HCT116 (cell line): Measurements from ENCODE around the gene SPATA45. TPM values are rescaled to one million over a fixed set of nuclear protein-coding genes. Genes with fewer than 3 reads are reported as not detected.

Experiments used
- ATAC-seq: fragments of 200-7000 bp; cut with Tn5 transposase; 2 replicates; pipeline ENCODE4 v1.9.1; 2020; ENCODE audit warnings: mild to moderate bottlenecking, moderate library complexity
- BruUV-seq: library from RNA; stranded (reverse); fragments of 400-500 nt; replicated peaks from 2 replicates; lab custom pipeline; 2021; lab: Mats Ljungman, UMichigan
- CTCF ChIA-PET: fragments of 300-600 bp; sonication (Branson Sonifier 250); formaldehyde crosslinking; loops from one replicate; lab custom pipeline; 2021; ENCODE audit warnings: antibody characterized with exemption; lab: Charles Lee
- POLR2A ChIA-PET: fragments of 300-600, 350-600 bp; sonication (Branson Sonifier 250); formaldehyde crosslinking; loops from one replicate; lab custom pipeline; 2021; ENCODE audit warnings: antibody characterized with exemption; lab: Charles Lee
- RAD21 ChIA-PET, 2 experiments: fragments of 300-600 bp; sonication (Branson Sonifier 250); formaldehyde crosslinking; loops; one replicate each; lab custom pipeline; 2023; ENCODE audit warnings: low total read pairs in 2 of 2; ENCODE audit not compliant: uncharacterized antibody in 2 of 2, unreplicated experiment in 2 of 2, low non-redundant PET in 1 of 2; lab: Charles Lee
- DNase-seq: peaks from one replicate; pipeline ENCODE4 v3.0.0-alpha.2; 2010; ENCODE audit warnings: low read depth, low spot score
- H2AFZ ChIP-seq: fragments of 200-600 bp; shearing (Covaris generic), sonication (generic); 2 replicates; pipeline ENCODE4 v1.6.1; 2017; ENCODE audit warnings: low read depth, mixed run types, mixed read lengths, antibody characterized with exemption, low read length; ENCODE audit not compliant: poor library complexity, severe bottlenecking
- H3K27ac ChIP-seq: 2 replicates; pipeline ENCODE4 v1.5.1; 2012; ENCODE audit warnings: low read depth, low read length
- H3K27me3 ChIP-seq: fragments of 200-600 bp; sonication (generic); 2 replicates; pipeline ENCODE4 v1.6.1; 2016; ENCODE audit warnings: mixed run types, low read length, mixed read lengths; ENCODE audit not compliant: insufficient read depth
- H3K36me3 ChIP-seq, 2 experiments: fragments of 200-500 bp in 1 of 2; fragments of 200-600 bp in 1 of 2; sonication (Bioruptor generic) in 1 of 2; sonication (generic) in 1 of 2; 2 replicates each; pipeline versions ENCODE4 v1.5.1 to v1.6.1; 2014 to 2016; ENCODE audit warnings: low read length in 2 of 2, inconsistent platforms in 1 of 2, mixed read lengths in 1 of 2, mixed run types in 1 of 2; ENCODE audit not compliant: insufficient read depth in 2 of 2, control insufficient read depth in 1 of 2
- H3K4me1 ChIP-seq, 2 experiments: fragments of 200-600 bp in 1 of 2; sonication (generic) in 1 of 2; 2 replicates each; pipeline versions ENCODE4 v1.5.1 to v1.6.1; 2012 to 2017; ENCODE audit warnings: low read length in 2 of 2, inconsistent platforms in 1 of 2, mild to moderate bottlenecking in 1 of 2, mixed read lengths in 1 of 2, mixed run types in 1 of 2, moderate library complexity in 1 of 2; ENCODE audit not compliant: insufficient read depth in 2 of 2, control insufficient read depth in 1 of 2
- H3K4me2 ChIP-seq: fragments of 200-600 bp; sonication (generic); 2 replicates; pipeline ENCODE4 v1.6.1; 2017; ENCODE audit warnings: mixed run types, low read length, mixed read lengths
- H3K4me3 ChIP-seq, 2 experiments: fragments of 200-600 bp in 1 of 2; sonication (generic) in 1 of 2; replicated peaks in 1 of 2; 2 replicates each; pipeline ENCODE4 v1.5.1; 2011 to 2016; ENCODE audit warnings: low read length in 2 of 2, control low read depth in 1 of 2, low read depth in 1 of 2, mild to moderate bottlenecking in 1 of 2, mixed read lengths in 1 of 2, mixed run types in 1 of 2
- H3K79me2 ChIP-seq: fragments of 200-600 bp; sonication (generic); 2 replicates; pipeline ENCODE4 v1.6.1; 2017; ENCODE audit warnings: mild to moderate bottlenecking, mixed run types, low read length, moderate library complexity, mixed read lengths; ENCODE audit not compliant: insufficient read depth
- H3K9ac ChIP-seq: fragments of 200-600 bp; sonication (generic); 2 replicates; pipeline ENCODE4 v1.6.1; 2016; ENCODE audit warnings: low read length, mixed read lengths
- H3K9me2 ChIP-seq: fragments of 200-600 bp; sonication (generic), shearing (Covaris generic); 2 replicates; pipeline ENCODE4 v1.6.1; 2017; ENCODE audit warnings: mixed run types, mild to moderate bottlenecking, moderate library complexity; ENCODE audit not compliant: insufficient read depth
- H3K9me3 ChIP-seq, 2 experiments: fragments of 200-500 bp in 1 of 2; fragments of 200-600 bp in 1 of 2; sonication (Bioruptor generic) in 1 of 2; sonication (generic) in 1 of 2; 2 replicates each; pipeline ENCODE4 v1.6.1; 2014 to 2017; ENCODE audit warnings: low read length in 2 of 2, mixed read lengths in 2 of 2, inconsistent platforms in 1 of 2, low read depth in 1 of 2, mild to moderate bottlenecking in 1 of 2, mixed run types in 1 of 2, moderate library complexity in 1 of 2; ENCODE audit not compliant: control insufficient read depth in 1 of 2, insufficient read depth in 1 of 2
- H4K20me1 ChIP-seq: fragments of 200-600 bp; sonication (generic), shearing (Covaris generic); 2 replicates; pipeline ENCODE4 v1.6.1; 2017; ENCODE audit warnings: mixed run types, mild to moderate bottlenecking, moderate library complexity; ENCODE audit not compliant: insufficient read depth
- EGR1 ChIP-seq: IDR thresholded peaks from 2 replicates; pipeline ENCODE4 v1.6.1; 2012; ENCODE audit warnings: low read depth
- POLR2AphosphoS5 ChIP-seq: IDR thresholded peaks from 2 replicates; pipeline ENCODE4 v1.6.1; 2011; ENCODE audit warnings: mild to moderate bottlenecking, low read depth, low read length, moderate library complexity
- RAD21 ChIP-seq: IDR thresholded peaks from 2 replicates; pipeline ENCODE4 v1.6.1; 2012; ENCODE audit warnings: low read depth, mild to moderate bottlenecking
- SIN3A ChIP-seq: IDR thresholded peaks from 2 replicates; pipeline ENCODE4 v1.6.1; 2012; ENCODE audit warnings: low read depth
- SRF ChIP-seq: IDR thresholded peaks from 2 replicates; pipeline ENCODE4 v1.6.1; 2012; ENCODE audit warnings: low read depth
- YY1 ChIP-seq: IDR thresholded peaks from 2 replicates; pipeline ENCODE4 v1.6.1; 2011; ENCODE audit warnings: low read length, low read depth, moderate library complexity, mild to moderate bottlenecking; ENCODE audit not compliant: insufficient replicate concordance; ENCODE audit errors: extremely low read depth
- ZFX ChIP-seq: fragments of 450-650 bp; IDR thresholded peaks from 2 replicates; pipeline ENCODE4 v1.6.1; 2017
- intact Hi-C: fragments of 100-400 bp; cut with micrococcal nuclease; formaldehyde crosslinking; loops from 2 replicates; pipeline ENCODE4 v1.10.0; 2022
- total RNA-seq: library from RNA; stranded (reverse); gene quantifications from one replicate; pipeline ENCODE4 v1.2.1, GENCODE V29; 2021; ENCODE audit not compliant: unreplicated experiment
- TF ChIP-seq, protein P1 (sequence below): IDR thresholded peaks from 2 replicates; pipeline ENCODE4 v1.6.1; 2011; ENCODE audit warnings: mild to moderate bottlenecking, low read length, moderate library complexity; ENCODE audit not compliant: insufficient replicate concordance; ENCODE audit errors: extremely low read depth
- TF ChIP-seq, protein P2 (sequence below): IDR thresholded peaks from 2 replicates; pipeline ENCODE4 v1.6.1; 2012

Gene SPATA45
- total RNA-seq, 1 experiment from 2014 or later, result not detected

DNA sequence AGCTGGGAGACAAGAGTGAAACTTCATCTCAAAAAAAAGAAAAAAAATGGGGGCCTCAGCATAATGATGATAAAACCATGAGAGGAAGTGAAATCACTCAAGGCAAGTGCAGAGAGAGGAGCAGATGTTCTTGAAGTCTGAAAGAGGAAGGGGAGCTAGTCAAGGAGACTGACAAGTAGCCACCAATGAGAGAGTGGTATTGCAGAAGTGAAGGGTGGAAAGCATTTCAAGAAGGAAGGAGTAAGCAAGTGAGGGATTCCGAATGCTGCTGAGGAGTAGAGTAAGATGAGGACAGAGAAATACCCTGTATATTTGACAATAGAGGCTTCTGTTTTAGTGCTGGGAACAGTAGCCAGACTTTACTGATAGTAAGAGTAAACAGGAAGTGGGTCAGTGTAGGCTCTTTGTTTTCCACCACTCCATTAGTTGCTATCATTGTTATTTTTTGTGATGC is 52.9 kb downstream of the SPATA45 start:
- no peak for DNase-seq
- Histone ChIP-seq H2AFZ (no peak overlapping the region), H3K36me3 (no peaks in the 10 kb centered on the region), H3K9me3 (no peaks in the 10 kb centered on the region), H4K20me1 (no peaks in the 10 kb centered on the region), H3K4me3 (no peak overlapping the region), H3K79me2 (peaks cover 21% of the 10 kb centered on the region), H3K4me2 (no peak overlapping the region), H3K9me2 (no peaks in the 10 kb centered on the region), H3K4me1 (peaks cover 10 to 21% of the 10 kb centered on the region in 2 experiments), H3K27ac (no peak overlapping the region), H3K9ac (no peak overlapping the region), H3K27me3 (no peaks in the 10 kb centered on the region)
- ChIA-PET POLR2A (no interaction called here), RAD21 (no interaction called here), CTCF (interaction anchor here (1.0 kb wide), 1 partner anchor 201 kb away, joined by 3 read pairs; no protein-coding TSS in a partner anchor)
- BruUV-seq, result no TSS peak
- TF ChIP-seq SIN3A (no peak), EGR1 (no peak), SRF (no peak), ZFX (no peak), POLR2AphosphoS5 (no peak), RAD21 (no peak), YY1 (no peak)
- TF ChIP-seq, protein P1, sequence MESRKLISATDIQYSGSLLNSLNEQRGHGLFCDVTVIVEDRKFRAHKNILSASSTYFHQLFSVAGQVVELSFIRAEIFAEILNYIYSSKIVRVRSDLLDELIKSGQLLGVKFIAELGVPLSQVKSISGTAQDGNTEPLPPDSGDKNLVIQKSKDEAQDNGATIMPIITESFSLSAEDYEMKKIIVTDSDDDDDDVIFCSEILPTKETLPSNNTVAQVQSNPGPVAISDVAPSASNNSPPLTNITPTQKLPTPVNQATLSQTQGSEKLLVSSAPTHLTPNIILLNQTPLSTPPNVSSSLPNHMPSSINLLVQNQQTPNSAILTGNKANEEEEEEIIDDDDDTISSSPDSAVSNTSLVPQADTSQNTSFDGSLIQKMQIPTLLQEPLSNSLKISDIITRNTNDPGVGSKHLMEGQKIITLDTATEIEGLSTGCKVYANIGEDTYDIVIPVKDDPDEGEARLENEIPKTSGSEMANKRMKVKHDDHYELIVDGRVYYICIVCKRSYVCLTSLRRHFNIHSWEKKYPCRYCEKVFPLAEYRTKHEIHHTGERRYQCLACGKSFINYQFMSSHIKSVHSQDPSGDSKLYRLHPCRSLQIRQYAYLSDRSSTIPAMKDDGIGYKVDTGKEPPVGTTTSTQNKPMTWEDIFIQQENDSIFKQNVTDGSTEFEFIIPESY, result no peak
- TF ChIP-seq, protein P2, sequence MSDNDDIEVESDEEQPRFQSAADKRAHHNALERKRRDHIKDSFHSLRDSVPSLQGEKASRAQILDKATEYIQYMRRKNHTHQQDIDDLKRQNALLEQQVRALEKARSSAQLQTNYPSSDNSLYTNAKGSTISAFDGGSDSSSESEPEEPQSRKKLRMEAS, result no peak
- intact Hi-C loops, result loop anchor here (5.0 kb wide), 1 partner anchor 203 kb away; no protein-coding TSS in a partner anchor
- no peak for ATAC-seq
